Testis (tissue), 2 donors: ENCODE measurements around the gene C3orf20.

Source experiments
- CTCF ChIP-seq, 3 experiments: fragments of 450-650 bp in 2 of 3; fragments of 200-600 bp in 1 of 3; sonication (generic) in 1 of 3; IDR thresholded peaks; one replicate each; pipeline ENCODE4 v1.5.1; 2016 to 2019; ENCODE audit warnings: antibody characterized with exemption in 3 of 3, mild to moderate bottlenecking in 2 of 3, moderate library complexity in 1 of 3
- POLR2A ChIP-seq: fragments of 450-650 bp; IDR thresholded peaks from one replicate; pipeline ENCODE4 v1.6.1; 2017; ENCODE audit warnings: antibody characterized with exemption, mild to moderate bottlenecking, moderate library complexity

- TF ChIP-seq CTCF (IDR thresholded peaks at IDR 0.05) (no peak), POLR2A (no peak)
Observed at GRCh38 chr3:14718539-14718938, 43.6 kb downstream of the C3orf20 start.
